ENCODE measurements around the gene UGT1A1. TPM values are rescaled to one million over a fixed set of nuclear protein-coding genes. Genes with fewer than 3 reads are reported as not detected.

Gene UGT1A1
- total RNA-seq, 4 donors from 2014 or later: 1.7 to 72.9 (median 26.9) TPM

DNA sequence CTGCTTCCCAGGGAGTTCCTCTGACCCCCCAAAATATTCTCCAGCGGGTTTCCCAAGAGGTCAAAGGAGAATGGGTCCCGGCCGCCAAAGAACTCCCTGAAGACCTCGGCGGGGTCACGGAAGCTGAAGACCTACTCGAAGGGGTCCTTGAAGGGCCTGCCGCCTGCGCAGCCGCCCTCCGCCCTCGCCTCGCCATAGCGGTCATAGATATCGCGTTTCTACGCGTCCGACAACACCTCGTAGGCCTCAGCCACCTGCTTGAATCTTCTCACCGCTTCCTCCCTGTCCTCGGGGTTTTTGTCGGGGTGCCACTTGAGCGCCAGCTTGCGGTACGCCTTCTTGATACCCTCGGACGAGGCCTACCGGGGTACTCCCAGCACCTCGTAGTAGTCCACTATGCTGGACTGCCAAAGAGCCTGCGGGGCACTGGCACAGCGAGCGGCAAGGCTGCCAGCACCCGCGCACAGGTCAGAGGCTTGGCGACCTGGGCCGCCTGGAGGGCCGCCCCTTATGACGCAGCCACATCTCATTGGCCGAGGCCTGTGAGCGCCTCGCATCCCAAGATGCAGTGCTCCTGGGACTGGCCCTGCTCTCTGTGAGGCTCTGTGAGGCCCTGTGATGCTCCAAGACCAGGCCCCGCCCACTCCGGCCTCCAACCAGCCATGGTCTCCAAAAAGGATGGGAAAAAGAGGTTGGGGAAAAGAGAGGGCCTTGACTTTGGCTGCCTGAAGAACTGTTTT, 5.0 kb upstream of the UGT1A1 start:
- Histone ChIP-seq H3K36me3 (no peaks in the 10 kb centered on the region), H3K9me3 (peaks cover 0 to 4% (median 2%) of the 10 kb centered on the region in 4 donors), H3K4me1 (peaks cover 0 to 14% (median 3%) of the 10 kb centered on the region in 4 donors), H3K27ac (no peak overlapping the region), H3K4me3 (no peak overlapping the region), H3K27me3 (no peaks in the 10 kb centered on the region)
- TF ChIP-seq, protein P1, sequence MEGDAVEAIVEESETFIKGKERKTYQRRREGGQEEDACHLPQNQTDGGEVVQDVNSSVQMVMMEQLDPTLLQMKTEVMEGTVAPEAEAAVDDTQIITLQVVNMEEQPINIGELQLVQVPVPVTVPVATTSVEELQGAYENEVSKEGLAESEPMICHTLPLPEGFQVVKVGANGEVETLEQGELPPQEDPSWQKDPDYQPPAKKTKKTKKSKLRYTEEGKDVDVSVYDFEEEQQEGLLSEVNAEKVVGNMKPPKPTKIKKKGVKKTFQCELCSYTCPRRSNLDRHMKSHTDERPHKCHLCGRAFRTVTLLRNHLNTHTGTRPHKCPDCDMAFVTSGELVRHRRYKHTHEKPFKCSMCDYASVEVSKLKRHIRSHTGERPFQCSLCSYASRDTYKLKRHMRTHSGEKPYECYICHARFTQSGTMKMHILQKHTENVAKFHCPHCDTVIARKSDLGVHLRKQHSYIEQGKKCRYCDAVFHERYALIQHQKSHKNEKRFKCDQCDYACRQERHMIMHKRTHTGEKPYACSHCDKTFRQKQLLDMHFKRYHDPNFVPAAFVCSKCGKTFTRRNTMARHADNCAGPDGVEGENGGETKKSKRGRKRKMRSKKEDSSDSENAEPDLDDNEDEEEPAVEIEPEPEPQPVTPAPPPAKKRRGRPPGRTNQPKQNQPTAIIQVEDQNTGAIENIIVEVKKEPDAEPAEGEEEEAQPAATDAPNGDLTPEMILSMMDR (IDR thresholded peaks at IDR 0.05): no peak
- no peak for TF ChIP-seq POLR2A (IDR thresholded peaks at IDR 0.05)
- no peak for DNase-seq

DNA sequence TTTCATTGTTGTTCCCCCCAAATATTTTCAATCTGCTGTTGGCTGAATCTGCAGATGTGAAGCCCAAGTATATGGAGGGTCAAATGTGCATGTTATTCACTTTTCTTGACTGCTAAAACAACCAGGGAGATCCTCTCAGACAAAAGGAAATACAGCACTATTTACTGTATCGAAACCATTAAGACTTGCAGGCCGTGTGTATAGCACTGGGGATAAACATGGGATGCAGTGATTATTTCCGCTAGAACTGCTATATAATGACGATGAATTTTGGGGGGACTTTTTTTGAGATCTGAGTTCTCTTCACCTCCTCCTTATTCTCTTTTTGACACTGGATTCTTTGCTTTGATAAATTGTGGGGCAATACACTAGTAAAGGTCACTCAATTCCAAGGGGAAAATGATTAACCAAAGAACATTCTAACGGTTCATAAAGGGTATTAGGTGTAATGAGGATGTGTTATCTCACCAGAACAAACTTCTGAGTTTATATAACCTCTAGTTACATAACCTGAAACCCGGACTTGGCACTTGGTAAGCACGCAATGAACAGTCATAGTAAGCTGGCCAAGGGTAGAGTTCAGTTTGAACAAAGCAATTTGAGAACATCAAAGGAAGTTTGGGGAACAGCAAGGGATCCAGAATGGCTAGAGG, 3.5 kb upstream of the UGT1A1 start:
- Histone ChIP-seq H3K9me3 (no peaks in the 10 kb centered on the region), H3K4me3 (no peak overlapping the region), H3K36me3 (no peaks in the 10 kb centered on the region), H3K4me1 (peaks cover 0 to 26% (median 3%) of the 10 kb centered on the region in 4 donors), H3K27ac (peak overlapping the region in 2 of 4 donors; percentile 34 to 67), H3K27me3 (no peaks in the 10 kb centered on the region)
- peak in 1 of 3 donors; percentile 58 for DNase-seq
- TF ChIP-seq, protein P1 (IDR thresholded peaks at IDR 0.05): no peak
- TF ChIP-seq POLR2A (IDR thresholded peaks at IDR 0.05): no peak

GRCh38 chr2:233758141-233758540, 1.9 kb upstream of the UGT1A1 start:
- Histone ChIP-seq H3K4me3 (peak overlapping the region in 1 of 4 donors; percentile 6), H3K27ac (peak overlapping the region in 3 of 4 donors; percentile 14 to 84 (median 34))
- DNase-seq: no peak

DNA sequence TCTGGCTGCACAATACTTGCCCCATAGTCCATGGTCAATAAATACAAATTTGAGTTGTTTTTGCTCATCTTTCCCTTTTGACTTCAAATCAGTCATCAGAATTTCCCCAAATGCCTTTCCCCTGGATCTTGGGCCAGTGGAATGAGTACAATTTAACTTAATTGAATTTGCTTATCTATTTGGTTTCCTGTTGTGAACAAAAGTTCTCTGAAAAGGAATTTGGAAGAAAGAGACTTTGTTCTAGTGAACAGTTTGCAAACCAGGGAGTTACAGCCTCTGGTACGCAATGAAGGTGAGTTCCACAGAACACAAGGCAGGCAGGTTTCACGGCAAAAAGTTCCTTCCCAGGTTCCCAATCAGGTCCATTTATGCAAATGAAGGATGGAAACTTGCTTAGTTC, 1.2 kb upstream of the UGT1A1 start:
- H3K4me3 ChIP-seq: no peak overlapping the region
- H3K27me3 ChIP-seq: no peaks in the 10 kb centered on the region
- no peaks in the 10 kb centered on the region for H3K9me3 ChIP-seq
- TF ChIP-seq, protein P1 (IDR thresholded peaks at IDR 0.05): no peak
- no peak for TF ChIP-seq POLR2A (IDR thresholded peaks at IDR 0.05)
- H3K4me1 ChIP-seq: peaks cover 0 to 32% (median 3%) of the 10 kb centered on the region in 4 donors
- H3K36me3 ChIP-seq: no peaks in the 10 kb centered on the region
- peak overlapping the region in 3 of 4 donors; percentile 14 to 84 (median 28) for H3K27ac ChIP-seq
- DNase-seq: no peak

More at GRCh38 chr2:233758141-233758540, 1.9 kb upstream of the UGT1A1 start:
- TF ChIP-seq, protein P1 (IDR thresholded peaks at IDR 0.05): no peak
- TF ChIP-seq POLR2A (IDR thresholded peaks at IDR 0.05): no peak
- no peaks in the 10 kb centered on the region for H3K27me3 ChIP-seq
- H3K4me1 ChIP-seq: peaks cover 0 to 32% (median 3%) of the 10 kb centered on the region in 4 donors
- no peaks in the 10 kb centered on the region for H3K36me3 ChIP-seq
- H3K9me3 ChIP-seq: no peaks in the 10 kb centered on the region

- Histone ChIP-seq H3K9me3 (no peaks in the 10 kb centered on the region), H3K36me3 (no peaks in the 10 kb centered on the region), H3K4me3 (peak overlapping the region in 1 of 4 donors; percentile 23), H3K27ac (peak overlapping the region in 3 of 4 donors; percentile 31 to 63 (median 32)), H3K4me1 (peaks cover 0 to 32% (median 3%) of the 10 kb centered on the region in 4 donors), H3K27me3 (no peaks in the 10 kb centered on the region)
- peak in 1 of 3 donors; percentile 61 for DNase-seq
- TF ChIP-seq, protein P1 (IDR thresholded peaks at IDR 0.05): no peak
- TF ChIP-seq POLR2A (IDR thresholded peaks at IDR 0.05): peak in 1 of 2 donors; percentile 44
Observed at GRCh38 chr2:233761040-233761769, 1.1 kb downstream of the UGT1A1 start.

Data from Peyer's patch (tissue), 4 donors.